ENCODE measurements around the gene YES1.

Gene YES1

GRCh38 chr18:681985-682384, 130.1 kb downstream of the YES1 start:
- no peak for TF ChIP-seq CTCF (conservative IDR thresholded peaks at IDR 0.05)
- TF ChIP-seq ZFX (IDR thresholded peaks at IDR 0.05), result no peak
- H3K27ac ChIP-seq, result no peak overlapping the region

GRCh38 chr18:680392-680791, 131.7 kb downstream of the YES1 start:
- TF ChIP-seq CTCF (conservative IDR thresholded peaks at IDR 0.05) (no peak), ZFX (IDR thresholded peaks at IDR 0.05) (no peak)
- H3K27ac ChIP-seq, result no peak overlapping the region

- H3K27ac ChIP-seq, result no peak overlapping the region
- TF ChIP-seq ZFX (IDR thresholded peaks at IDR 0.05) (no peak), CTCF (conservative IDR thresholded peaks at IDR 0.05) (no peak)
Measured at GRCh38 chr18:679516-679915, 132.5 kb downstream of the YES1 start.

- H3K27ac ChIP-seq, result no peak overlapping the region
- TF ChIP-seq ZFX (IDR thresholded peaks at IDR 0.05) (no peak), CTCF (conservative IDR thresholded peaks at IDR 0.05) (no peak)
Measured at GRCh38 chr18:678482-679182, 133.4 kb downstream of the YES1 start.

GRCh38 chr18:677951-678381, 134.1 kb downstream of the YES1 start:
- no peak overlapping the region for H3K27ac ChIP-seq
- TF ChIP-seq ZFX (IDR thresholded peaks at IDR 0.05), result no peak
- no peak for TF ChIP-seq CTCF (conservative IDR thresholded peaks at IDR 0.05)

GRCh38 chr18:677145-677544, 134.9 kb downstream of the YES1 start:
- TF ChIP-seq CTCF (conservative IDR thresholded peaks at IDR 0.05) (no peak), ZFX (IDR thresholded peaks at IDR 0.05) (no peak)
- no peak overlapping the region for H3K27ac ChIP-seq

GRCh38 chr18:676736-677135, 135.3 kb downstream of the YES1 start:
- TF ChIP-seq ZFX (IDR thresholded peaks at IDR 0.05), result no peak
- no peak for TF ChIP-seq CTCF (conservative IDR thresholded peaks at IDR 0.05)

More at GRCh38 chr18:676736-677135, 135.3 kb downstream of the YES1 start:
- no peak overlapping the region for H3K27ac ChIP-seq
